ENCODE measurements around the gene TEAD1. TPM values are rescaled to one million over a fixed set of nuclear protein-coding genes. Genes with fewer than 3 reads are reported as not detected.
A peak's percentile ranks its signal among the peaks of the same experiment; 100 is the strongest.

TEAD1 gene
- total and polyA plus RNA-seq, 2 donors (not counting 3 experiments of a cell fraction or from before 2014, with no cell fraction given), result 15.3 to 49.0 TPM

DNA sequence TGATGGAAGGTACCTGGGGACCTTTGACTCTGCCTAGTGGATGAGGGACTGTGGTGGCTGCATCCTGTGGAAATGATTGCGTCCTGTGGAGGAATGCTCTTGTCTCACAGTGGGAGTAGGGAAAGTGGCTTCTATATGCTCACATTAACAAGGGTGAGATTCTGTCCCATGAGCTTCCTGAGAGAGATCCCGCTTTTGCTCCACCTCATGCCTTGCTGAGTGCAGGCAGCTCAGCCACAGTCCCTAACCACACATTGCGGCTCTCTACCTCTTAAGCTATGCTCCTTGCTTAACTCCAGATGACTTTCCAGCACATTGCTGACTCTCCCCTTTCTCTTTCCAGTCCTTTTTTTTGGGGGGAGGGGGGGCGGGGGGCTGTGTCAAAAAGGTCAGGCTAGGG, 45.0 kb downstream of the TEAD1 start:
- peak; percentile 55 for FAIRE-seq
- BruUV-seq (replicated peaks), result no TSS peak
- no peak for DNase-seq (ENCODE audit: low read depth, low spot score)

DNA sequence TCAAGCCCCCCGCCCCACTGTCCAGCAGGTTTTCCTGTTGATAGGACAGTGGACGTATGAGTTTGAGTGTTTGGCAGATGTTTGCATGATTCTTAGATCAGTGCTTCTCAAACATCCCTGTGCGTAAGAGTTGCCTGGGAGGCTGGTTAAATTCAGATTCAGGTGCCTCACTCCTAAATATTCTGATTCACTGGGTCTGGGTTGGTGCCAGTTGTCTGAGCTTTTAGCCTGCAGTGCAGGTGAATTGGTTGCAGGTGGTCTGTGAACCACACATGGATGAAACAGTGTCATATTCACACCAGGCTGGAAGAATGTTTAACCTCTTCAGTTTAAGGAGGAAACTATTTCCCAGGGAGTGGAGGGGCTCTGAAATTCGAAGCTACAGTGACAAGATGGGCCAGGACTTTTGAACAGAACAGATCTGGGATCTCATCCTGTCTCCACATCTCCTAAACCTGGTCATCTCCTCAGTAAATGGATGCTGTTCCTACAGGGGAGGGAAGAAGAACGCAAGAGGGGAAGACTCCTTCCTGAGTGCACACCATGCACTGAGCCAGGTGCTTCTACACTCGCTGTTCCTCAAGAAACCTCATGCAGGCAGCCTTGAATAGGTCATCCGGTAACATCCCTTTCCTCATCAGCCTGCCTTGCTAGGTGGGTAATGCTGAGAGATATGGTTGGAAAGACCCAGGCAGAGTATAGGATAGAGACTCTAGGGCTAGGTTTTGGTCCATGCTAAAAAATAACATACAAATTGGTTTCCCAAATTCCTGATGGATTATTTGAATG, 47.8 kb downstream of the TEAD1 start:
- FAIRE-seq, result peak; percentile 21
- H3K4me3 ChIP-seq (replicated peaks in 1 of 3; ENCODE audit: insufficient read depth in 1 of 3, low read depth in 1 of 3, low read length in 3 of 3), result no peak overlapping the region
- ChIA-PET POLR2A (no interaction called here), CTCF (no interaction called here)
- no peaks in the 10 kb centered on the region for H3K36me3 ChIP-seq (ENCODE audit: control insufficient read depth in 2 of 2, extremely low read depth in 1 of 2, insufficient read depth in 2 of 2, low read length in 2 of 2)
- DNase-seq (ENCODE audit: low read depth, low spot score), result no peak
- H3K9me1 ChIP-seq (replicated peaks; ENCODE audit: control insufficient read depth, extremely low read depth, insufficient read depth, low read length), result no peaks in the 10 kb centered on the region
- intact Hi-C loops (cut with micrococcal nuclease), result no loop called here
- H3K27me3 ChIP-seq (ENCODE audit: control insufficient read depth in 2 of 2, insufficient read depth in 2 of 2, low read length in 2 of 2), result no peaks in the 10 kb centered on the region
- H3K27ac ChIP-seq (ENCODE audit: insufficient read depth, low read depth, low read length), result no peak overlapping the region
- no peaks in the 10 kb centered on the region for H4K20me1 ChIP-seq (replicated peaks; ENCODE audit: control insufficient read depth, extremely low read depth, insufficient read depth, low read length)
- dilution Hi-C loops (cut with MboI; ENCODE audit: extremely low pct_ligation_motif_present, low sequenced_read_pairs), result no loop called here
- BruUV-seq (replicated peaks), result no TSS peak
- no peak overlapping the region for H3K9ac ChIP-seq (replicated peaks; ENCODE audit: extremely low read depth, insufficient read depth, low read length)
- no peak overlapping the region for H2AFZ ChIP-seq (ENCODE audit: low read depth, low read length)
- no peaks in the 10 kb centered on the region for H3K9me3 ChIP-seq (replicated peaks; ENCODE audit: control insufficient read depth, insufficient read depth, low read length)
- peaks cover 40% of the 10 kb centered on the region for H3K4me1 ChIP-seq (ENCODE audit: control insufficient read depth, extremely low read depth, insufficient read depth, low read length)
- no peak overlapping the region for H3K4me2 ChIP-seq (ENCODE audit: insufficient read depth, low read length)
- no peak for TF ChIP-seq POLR2AphosphoS5 (IDR thresholded peaks at IDR 0.05; ENCODE audit: insufficient read depth, low read depth, low read length)
- TF ChIP-seq, protein P1, sequence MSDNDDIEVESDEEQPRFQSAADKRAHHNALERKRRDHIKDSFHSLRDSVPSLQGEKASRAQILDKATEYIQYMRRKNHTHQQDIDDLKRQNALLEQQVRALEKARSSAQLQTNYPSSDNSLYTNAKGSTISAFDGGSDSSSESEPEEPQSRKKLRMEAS (IDR thresholded peaks at IDR 0.05; ENCODE audit: insufficient read depth, insufficient read length), result no peak
- no peak for TF ChIP-seq MYC (IDR thresholded peaks at IDR 0.05; ENCODE audit: low read depth, low read length)
- TF ChIP-seq POLR2A (IDR thresholded peaks at IDR 0.05; ENCODE audit: low read depth, low read length), result no peak
- no peak for TF ChIP-seq JUN (IDR thresholded peaks at IDR 0.05; ENCODE audit: borderline replicate concordance, insufficient read depth, insufficient read length, low read depth)
- no peak for TF ChIP-seq FOS (IDR thresholded peaks at IDR 0.05; ENCODE audit: borderline replicate concordance, insufficient read depth, low read length)
- peaks cover 30% of the 10 kb centered on the region for H3K79me2 ChIP-seq (ENCODE audit: control insufficient read depth, insufficient read depth, low read length)

More for the DNA sequence above, 45.0 kb downstream of the TEAD1 start:
- Histone ChIP-seq H3K27me3 (ENCODE audit: control insufficient read depth in 2 of 2, insufficient read depth in 2 of 2, low read length in 2 of 2) (no peaks in the 10 kb centered on the region), H3K27ac (ENCODE audit: insufficient read depth, low read depth, low read length) (no peak overlapping the region), H3K4me3 (replicated peaks in 1 of 3; ENCODE audit: insufficient read depth in 1 of 3, low read depth in 1 of 3, low read length in 3 of 3) (no peak overlapping the region), H3K9me1 (replicated peaks; ENCODE audit: control insufficient read depth, extremely low read depth, insufficient read depth, low read length) (no peaks in the 10 kb centered on the region), H3K79me2 (ENCODE audit: control insufficient read depth, insufficient read depth, low read length) (peaks cover 21% of the 10 kb centered on the region), H3K4me2 (ENCODE audit: insufficient read depth, low read length) (no peak overlapping the region), H4K20me1 (replicated peaks; ENCODE audit: control insufficient read depth, extremely low read depth, insufficient read depth, low read length) (no peaks in the 10 kb centered on the region), H3K9me3 (replicated peaks; ENCODE audit: control insufficient read depth, insufficient read depth, low read length) (no peaks in the 10 kb centered on the region), H3K36me3 (ENCODE audit: control insufficient read depth in 2 of 2, extremely low read depth in 1 of 2, insufficient read depth in 2 of 2, low read length in 2 of 2) (no peaks in the 10 kb centered on the region), H3K4me1 (ENCODE audit: control insufficient read depth, extremely low read depth, insufficient read depth, low read length) (peaks cover 33% of the 10 kb centered on the region), H2AFZ (ENCODE audit: low read depth, low read length) (no peak overlapping the region), H3K9ac (replicated peaks; ENCODE audit: extremely low read depth, insufficient read depth, low read length) (no peak overlapping the region)
- ChIA-PET POLR2A (no interaction called here), CTCF (interaction anchor here (1.5 kb wide), 2 partner anchors 12 to 41 kb away, joined by 3 to 5 read pairs; no protein-coding TSS in a partner anchor)
- dilution Hi-C loops (cut with MboI; ENCODE audit: extremely low pct_ligation_motif_present, low sequenced_read_pairs) (no loop called here), intact Hi-C loops (cut with micrococcal nuclease) (no loop called here)
- TF ChIP-seq POLR2AphosphoS5 (IDR thresholded peaks at IDR 0.05; ENCODE audit: insufficient read depth, low read depth, low read length) (no peak), MYC (IDR thresholded peaks at IDR 0.05; ENCODE audit: low read depth, low read length) (no peak), FOS (IDR thresholded peaks at IDR 0.05; ENCODE audit: borderline replicate concordance, insufficient read depth, low read length) (no peak), GATA2 (IDR thresholded peaks at IDR 0.05; ENCODE audit: insufficient read depth, insufficient read length, low read depth, low read length) (no peak), JUN (IDR thresholded peaks at IDR 0.05; ENCODE audit: borderline replicate concordance, insufficient read depth, insufficient read length, low read depth) (no peak)
- TF ChIP-seq, protein P1 (IDR thresholded peaks at IDR 0.05; ENCODE audit: insufficient read depth, insufficient read length), result no peak
